ENCODE data around the gene RMP24.

Gene RMP24

DNA sequence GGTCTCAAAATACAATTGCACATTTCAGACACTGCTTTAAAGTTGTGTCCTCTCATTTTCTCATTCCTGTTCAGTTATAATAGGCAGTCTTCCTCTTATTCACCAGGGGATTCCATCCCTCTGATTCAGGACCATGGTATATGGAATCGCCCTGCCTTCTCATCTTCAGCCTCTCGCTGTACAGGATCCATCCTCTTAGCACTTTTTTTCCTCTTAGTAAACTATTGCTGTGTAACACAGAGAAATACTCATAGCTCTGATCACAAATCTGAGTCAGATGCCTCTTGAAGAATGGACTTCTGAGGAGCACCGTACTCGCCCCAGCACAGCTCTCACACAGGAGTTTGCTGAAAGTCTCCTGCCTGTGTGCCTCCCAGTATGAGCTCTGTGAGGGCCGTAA lies 11.3 kb downstream of the RMP24 start:
- no peak overlapping the region for H3K4me2 ChIP-seq (ENCODE audit: low read depth, low read length)
- in situ Hi-C loops (cut with HindIII; ENCODE audit: extremely low pct_ligation_motif_present, low pct_unique_long_range_greater_than_20kb): no loop called here
- POLR2A ChIA-PET: interaction anchor here (1.4 kb wide), 1 partner anchor 12 kb away, joined by 4 read pairs; the partner anchor contains the start of gene RMP24
- FAIRE-seq: no peak
- H3K9me3 ChIP-seq (ENCODE audit: low read length): no peaks in the 10 kb centered on the region
- ATAC-seq: no peak
- intact Hi-C loops (cut with micrococcal nuclease; ENCODE audit: unreplicated experiment): no loop called here
- H3K27ac ChIP-seq (ENCODE audit: extremely low read length, insufficient read depth, low read length): no peak overlapping the region
- H4K20me1 ChIP-seq (ENCODE audit: insufficient read depth, low read length): no peaks in the 10 kb centered on the region
- no peak overlapping the region for H3K4me3 ChIP-seq (replicated peaks in 1 of 3; ENCODE audit: insufficient read depth in 1 of 3, low read depth in 2 of 3, low read length in 3 of 3)
- no peak for TF ChIP-seq ZNF83 (CRISPR knock-in tag; IDR thresholded peaks at IDR 0.05; ENCODE audit: borderline replicate concordance)
- no peak for TF ChIP-seq SAFB2 (CRISPR knock-in tag; IDR thresholded peaks at IDR 0.05; ENCODE audit: borderline replicate concordance, low read depth)
- TF ChIP-seq ZC3H4 (CRISPR knock-in tag; IDR thresholded peaks at IDR 0.05; ENCODE audit: borderline replicate concordance): no peak
- TF ChIP-seq, protein P1, sequence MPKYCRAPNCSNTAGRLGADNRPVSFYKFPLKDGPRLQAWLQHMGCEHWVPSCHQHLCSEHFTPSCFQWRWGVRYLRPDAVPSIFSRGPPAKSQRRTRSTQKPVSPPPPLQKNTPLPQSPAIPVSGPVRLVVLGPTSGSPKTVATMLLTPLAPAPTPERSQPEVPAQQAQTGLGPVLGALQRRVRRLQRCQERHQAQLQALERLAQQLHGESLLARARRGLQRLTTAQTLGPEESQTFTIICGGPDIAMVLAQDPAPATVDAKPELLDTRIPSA (CRISPR knock-in tag; IDR thresholded peaks at IDR 0.05; ENCODE audit: borderline replicate concordance): no peak
- TF ChIP-seq, protein P2, sequence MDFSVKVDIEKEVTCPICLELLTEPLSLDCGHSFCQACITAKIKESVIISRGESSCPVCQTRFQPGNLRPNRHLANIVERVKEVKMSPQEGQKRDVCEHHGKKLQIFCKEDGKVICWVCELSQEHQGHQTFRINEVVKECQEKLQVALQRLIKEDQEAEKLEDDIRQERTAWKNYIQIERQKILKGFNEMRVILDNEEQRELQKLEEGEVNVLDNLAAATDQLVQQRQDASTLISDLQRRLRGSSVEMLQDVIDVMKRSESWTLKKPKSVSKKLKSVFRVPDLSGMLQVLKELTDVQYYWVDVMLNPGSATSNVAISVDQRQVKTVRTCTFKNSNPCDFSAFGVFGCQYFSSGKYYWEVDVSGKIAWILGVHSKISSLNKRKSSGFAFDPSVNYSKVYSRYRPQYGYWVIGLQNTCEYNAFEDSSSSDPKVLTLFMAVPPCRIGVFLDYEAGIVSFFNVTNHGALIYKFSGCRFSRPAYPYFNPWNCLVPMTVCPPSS (IDR thresholded peaks at IDR 0.05): no peak
- TF ChIP-seq ZNF446 (CRISPR knock-in tag; IDR thresholded peaks at IDR 0.05): no peak
- TF ChIP-seq ZNF33A (CRISPR knock-in tag; IDR thresholded peaks at IDR 0.05; ENCODE audit: borderline replicate concordance): no peak
- no peak for TF ChIP-seq PAWR (CRISPR knock-in tag; IDR thresholded peaks at IDR 0.05; ENCODE audit: borderline replicate concordance)
- TF ChIP-seq NRL (CRISPR knock-in tag; IDR thresholded peaks at IDR 0.05; ENCODE audit: borderline replicate concordance): no peak
- no peak for TF ChIP-seq ZNF138 (CRISPR knock-in tag; IDR thresholded peaks at IDR 0.05; ENCODE audit: low read depth)
- no peaks in the 10 kb centered on the region for H3K27me3 ChIP-seq (ENCODE audit: control insufficient read depth in 1 of 2, insufficient read depth in 2 of 2, low read length in 2 of 2)
- H3K4me1 ChIP-seq (ENCODE audit: insufficient read depth, low read length): no peaks in the 10 kb centered on the region
- no peak overlapping the region for H2AFZ ChIP-seq (ENCODE audit: low read length)
- H3K9ac ChIP-seq (ENCODE audit: insufficient read depth, low read depth, low read length): no peak overlapping the region
- no peaks in the 10 kb centered on the region for H3K79me2 ChIP-seq (ENCODE audit: insufficient read depth, low read length)
- no TSS peak for BruUV-seq (replicated peaks)
- WGBS (ENCODE audit: low lambda C conversion rate): 96% methylated on average over 5 of the region's 5 CpGs
- H3K36me3 ChIP-seq (replicated peaks in 1 of 2; ENCODE audit: control insufficient read depth in 1 of 2, insufficient read depth in 2 of 2, low read length in 2 of 2): peaks cover 0 to 14% of the 10 kb centered on the region in 2 experiments; a peak in 3 of 5 replicates
- no peak for DNase-seq (ENCODE audit: low spot score)
- CTCF ChIA-PET (ENCODE audit: low intra/inter-chr PET ratio, low total read pairs): no interaction called here
